Nephron progenitor cell (in vitro differentiated cells): ENCODE results near the gene C2orf68.

Source experiments
- DNase-seq: peaks from one replicate; pipeline ENCODE4 v3.0.0; 2021
- H3K27ac Mint-ChIP-seq: 2 replicates; pipeline ENCODE4 v1.8.0; 2021; ENCODE audit warnings: mild to moderate bottlenecking, moderate library complexity, mixed read lengths
- H3K27me3 Mint-ChIP-seq: 2 replicates; pipeline ENCODE4 v1.8.0; 2021; ENCODE audit warnings: mild to moderate bottlenecking, low read depth, mixed read lengths; ENCODE audit not compliant: poor library complexity
- H3K36me3 Mint-ChIP-seq: 2 replicates; pipeline ENCODE4 v1.8.0; 2021; ENCODE audit warnings: low read depth, mixed read lengths
- H3K4me1 Mint-ChIP-seq: 2 replicates; pipeline ENCODE4 v1.8.0; 2021; ENCODE audit warnings: mixed read lengths
- H3K4me3 Mint-ChIP-seq: 2 replicates; pipeline ENCODE4 v1.8.0; 2021; ENCODE audit warnings: mild to moderate bottlenecking, moderate library complexity, mixed read lengths
- H3K9me3 Mint-ChIP-seq: 2 replicates; pipeline ENCODE4 v1.8.0; 2021; ENCODE audit warnings: mild to moderate bottlenecking, moderate library complexity, mixed read lengths
- TF ChIP-seq, protein P1 (sequence below): fragments of 200-600 bp; sonication (generic); IDR thresholded peaks from 2 replicates; pipeline ENCODE4 v1.5.0; 2021; ENCODE audit warnings: antibody characterized with exemption

The C2orf68 gene

DNA sequence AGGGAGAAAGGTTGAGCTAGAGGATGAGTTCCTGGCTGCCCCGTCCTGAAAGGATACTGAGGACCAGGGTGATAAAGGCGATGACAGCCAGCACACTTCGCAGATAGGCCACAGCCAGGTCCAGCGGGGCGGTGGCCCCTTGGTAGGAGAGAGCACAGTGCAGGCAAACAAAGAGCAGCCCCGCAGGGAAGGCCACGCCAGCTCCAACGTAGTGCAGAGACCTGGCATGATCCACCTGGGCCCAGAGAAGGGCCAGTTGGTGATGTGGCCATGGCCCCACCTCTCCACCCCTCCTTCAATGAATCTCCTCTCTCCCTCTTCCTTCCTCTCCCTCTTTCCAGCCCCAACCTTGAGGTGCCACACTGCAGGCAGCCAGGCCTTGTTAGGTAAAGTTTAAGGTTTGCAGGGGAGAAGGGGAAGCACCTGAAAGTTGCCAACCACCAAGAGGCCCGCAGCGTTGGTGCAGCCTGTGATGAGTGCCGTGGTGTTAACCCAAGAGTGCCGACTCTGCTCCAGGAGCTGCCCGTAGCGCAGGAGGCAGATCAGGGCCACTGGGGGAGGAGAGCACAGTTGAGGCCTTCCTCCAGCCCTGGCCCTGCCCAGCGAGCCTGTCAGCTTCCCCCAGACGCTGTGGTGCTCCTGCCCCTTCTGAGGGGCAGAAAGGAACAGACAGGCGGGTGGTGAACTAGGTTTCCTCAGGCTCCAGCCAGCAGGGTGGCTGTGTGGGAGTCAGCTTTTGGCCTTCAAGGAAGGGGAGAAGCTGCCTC lies 12.2 kb downstream of the C2orf68 start:
- Mint-ChIP-seq H3K27ac (peak overlapping the region; percentile 66), H3K36me3 (no peaks in the 10 kb centered on the region), H3K9me3 (no peaks in the 10 kb centered on the region), H3K4me1 (peaks cover 48% of the 10 kb centered on the region), H3K4me3 (no peak overlapping the region), H3K27me3 (no peaks in the 10 kb centered on the region)
- no peak for DNase-seq
- TF ChIP-seq, protein P1, sequence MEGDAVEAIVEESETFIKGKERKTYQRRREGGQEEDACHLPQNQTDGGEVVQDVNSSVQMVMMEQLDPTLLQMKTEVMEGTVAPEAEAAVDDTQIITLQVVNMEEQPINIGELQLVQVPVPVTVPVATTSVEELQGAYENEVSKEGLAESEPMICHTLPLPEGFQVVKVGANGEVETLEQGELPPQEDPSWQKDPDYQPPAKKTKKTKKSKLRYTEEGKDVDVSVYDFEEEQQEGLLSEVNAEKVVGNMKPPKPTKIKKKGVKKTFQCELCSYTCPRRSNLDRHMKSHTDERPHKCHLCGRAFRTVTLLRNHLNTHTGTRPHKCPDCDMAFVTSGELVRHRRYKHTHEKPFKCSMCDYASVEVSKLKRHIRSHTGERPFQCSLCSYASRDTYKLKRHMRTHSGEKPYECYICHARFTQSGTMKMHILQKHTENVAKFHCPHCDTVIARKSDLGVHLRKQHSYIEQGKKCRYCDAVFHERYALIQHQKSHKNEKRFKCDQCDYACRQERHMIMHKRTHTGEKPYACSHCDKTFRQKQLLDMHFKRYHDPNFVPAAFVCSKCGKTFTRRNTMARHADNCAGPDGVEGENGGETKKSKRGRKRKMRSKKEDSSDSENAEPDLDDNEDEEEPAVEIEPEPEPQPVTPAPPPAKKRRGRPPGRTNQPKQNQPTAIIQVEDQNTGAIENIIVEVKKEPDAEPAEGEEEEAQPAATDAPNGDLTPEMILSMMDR: no peak

DNA sequence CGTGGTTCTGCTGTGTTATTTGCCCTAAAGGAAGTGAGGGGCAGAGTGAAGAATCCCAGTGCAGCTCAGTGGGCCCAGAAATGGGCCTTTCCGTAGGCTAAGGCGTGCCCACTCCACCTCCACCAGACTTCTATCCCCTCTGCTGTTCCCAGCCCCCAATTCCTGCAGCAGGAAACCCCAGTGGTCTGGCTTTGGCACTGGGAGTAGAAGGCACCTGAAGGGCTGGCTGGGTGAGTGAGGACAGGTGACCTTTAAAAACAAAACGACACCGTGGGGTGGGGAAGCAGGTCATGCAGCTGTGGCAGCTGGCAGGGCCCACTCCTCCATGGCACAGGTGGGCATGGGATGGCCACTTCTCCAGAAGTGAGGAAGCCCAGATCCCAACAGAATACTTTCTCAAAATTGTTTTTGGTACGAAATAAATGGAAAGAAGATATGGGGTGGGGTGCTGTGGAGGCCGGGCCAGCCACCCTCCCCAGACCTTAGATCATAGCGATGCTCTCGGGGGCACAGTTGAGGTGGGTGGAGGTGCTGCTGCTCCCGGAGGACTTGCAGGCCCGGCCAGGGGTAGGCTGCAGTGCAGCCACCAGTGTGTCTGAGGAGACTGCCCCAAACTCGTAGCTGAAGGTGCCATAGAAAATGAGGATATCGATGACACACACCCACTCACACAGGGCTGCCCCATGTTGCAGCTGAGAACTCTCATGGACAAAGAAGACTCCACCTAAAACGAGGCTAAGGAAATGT lies 13.1 kb downstream of the C2orf68 start:
- peak overlapping the region; percentile 66 for H3K27ac Mint-ChIP-seq
- TF ChIP-seq, protein P1: no peak
- H3K36me3 Mint-ChIP-seq: no peaks in the 10 kb centered on the region
- no peak overlapping the region for H3K4me3 Mint-ChIP-seq
- H3K4me1 Mint-ChIP-seq: peaks cover 51% of the 10 kb centered on the region
- DNase-seq: no peak
- no peaks in the 10 kb centered on the region for H3K27me3 Mint-ChIP-seq
- no peaks in the 10 kb centered on the region for H3K9me3 Mint-ChIP-seq

DNA sequence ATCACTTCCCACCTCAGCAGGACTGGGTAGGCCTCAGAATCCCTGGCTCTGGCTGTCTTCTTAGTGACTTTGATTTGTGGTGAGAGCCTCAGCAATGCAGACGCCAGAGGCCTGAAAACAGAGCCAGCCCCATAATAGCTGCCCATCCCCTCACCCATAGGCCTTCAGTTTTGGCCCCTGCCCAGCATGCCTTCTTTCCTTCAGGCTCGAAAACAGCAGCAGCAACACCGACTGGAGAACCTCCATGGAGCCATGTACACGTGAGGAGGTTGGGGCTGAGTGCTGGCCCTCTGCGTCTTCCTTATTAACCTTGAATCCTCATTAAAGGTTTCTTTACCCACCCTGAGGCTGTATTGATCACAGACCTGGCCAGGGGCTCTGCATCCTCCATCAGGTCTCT lies 14.6 kb downstream of the C2orf68 start:
- Mint-ChIP-seq H3K27ac (no peak overlapping the region), H3K4me1 (peaks cover 43% of the 10 kb centered on the region), H3K4me3 (peak overlapping the region; percentile 100), H3K36me3 (no peaks in the 10 kb centered on the region), H3K27me3 (no peaks in the 10 kb centered on the region), H3K9me3 (no peaks in the 10 kb centered on the region)
- DNase-seq: no peak
- TF ChIP-seq, protein P1: no peak

DNA sequence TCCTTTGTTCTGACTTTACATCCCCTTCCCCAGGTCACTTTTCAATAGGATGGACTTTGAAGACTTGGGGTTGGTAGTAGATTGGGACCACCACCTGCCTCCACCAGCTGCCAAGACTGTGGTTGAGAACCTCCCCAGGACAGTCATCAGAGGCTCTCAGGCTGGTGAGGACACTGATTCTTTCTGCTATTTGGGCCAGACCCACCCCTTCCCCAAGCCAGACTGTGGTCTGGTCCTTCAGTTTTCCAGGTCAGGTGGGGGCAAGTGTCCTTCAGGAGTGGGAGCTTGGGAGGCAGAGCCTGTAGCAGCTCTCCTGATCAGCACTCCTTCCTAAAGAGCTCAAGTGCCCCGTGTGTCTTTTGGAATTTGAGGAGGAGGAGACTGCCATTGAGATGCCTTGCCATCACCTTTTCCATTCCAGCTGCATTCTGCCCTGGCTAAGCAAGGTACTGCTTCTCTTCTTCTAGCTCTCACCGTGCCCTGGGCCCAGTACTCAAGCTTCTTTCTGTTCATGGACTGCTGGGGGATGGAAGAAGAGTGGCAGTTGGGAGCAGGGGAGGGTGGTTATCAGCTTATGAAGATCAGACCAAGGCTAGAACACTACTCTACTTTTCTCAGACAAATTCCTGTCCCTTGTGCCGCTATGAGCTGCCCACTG lies 15.3 kb downstream of the C2orf68 start:
- peak overlapping the region; percentile 100 for H3K4me3 Mint-ChIP-seq
- peaks cover 40% of the 10 kb centered on the region for H3K4me1 Mint-ChIP-seq
- H3K9me3 Mint-ChIP-seq: no peaks in the 10 kb centered on the region
- H3K27ac Mint-ChIP-seq: no peak overlapping the region
- H3K36me3 Mint-ChIP-seq: no peaks in the 10 kb centered on the region
- DNase-seq: no peak
- H3K27me3 Mint-ChIP-seq: no peaks in the 10 kb centered on the region
- TF ChIP-seq, protein P1: no peak

DNA sequence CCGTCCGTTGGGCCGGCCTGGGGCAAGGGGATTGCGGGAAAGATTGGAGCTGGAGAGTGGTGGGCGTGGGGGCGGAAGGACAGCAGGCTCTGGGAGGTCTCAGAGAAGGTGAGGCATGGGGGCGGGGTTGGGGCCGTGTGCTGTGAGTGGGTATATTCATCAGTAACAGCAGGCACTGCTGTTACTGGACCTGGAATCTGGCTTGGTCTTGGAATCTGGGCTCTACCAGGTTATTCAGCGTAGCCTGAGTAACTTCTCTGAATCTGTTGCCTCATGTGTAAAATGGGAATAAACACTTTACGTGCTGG lies 15.9 kb downstream of the C2orf68 start:
- Mint-ChIP-seq H3K4me1 (peaks cover 35% of the 10 kb centered on the region), H3K27ac (peak overlapping the region; percentile 96), H3K4me3 (peak overlapping the region; percentile 100), H3K27me3 (peaks cover 3% of the 10 kb centered on the region), H3K9me3 (no peaks in the 10 kb centered on the region), H3K36me3 (no peaks in the 10 kb centered on the region)
- DNase-seq: no peak
- TF ChIP-seq, protein P1: no peak
